Eye (tissue), 1 donor: ENCODE results near the gene SLC40A1.

Experiments
- DNase-seq: peaks from one replicate; pipeline ENCODE4 v3.0.0-alpha.2; 2015

The SLC40A1 gene

GRCh38 chr2:189511210-189511959 is 69.2 kb downstream of the SLC40A1 start:
- no peak for DNase-seq
